ENCODE results near the gene RGS19.
"Not testable (repeated sequence)": the region's sequence is repeated elsewhere in the genome, so short reads cannot be mapped to it uniquely, and the experiment has no call there.

RGS19 gene

DNA sequence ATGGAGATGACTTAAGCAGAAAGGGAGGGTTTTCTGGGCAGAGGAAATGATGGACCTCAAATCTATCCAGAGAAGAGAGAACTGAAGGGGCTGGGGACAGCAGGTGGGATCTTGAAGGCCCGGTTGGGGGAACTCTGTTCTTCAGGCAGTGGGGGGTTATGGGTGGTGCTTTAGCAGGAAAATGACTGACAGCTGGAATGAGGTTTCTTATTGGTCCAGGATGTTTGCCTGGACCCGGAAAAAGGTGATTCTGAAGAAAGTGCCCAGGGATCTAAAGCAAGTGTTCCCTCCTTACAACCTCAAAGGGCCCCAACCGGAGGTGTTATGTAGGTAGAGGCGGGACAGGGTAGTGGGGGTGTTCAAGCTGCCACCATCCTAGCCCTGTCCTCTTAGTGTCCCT, 16.1 kb upstream of the RGS19 start:
- no peak for DNase-seq (ENCODE audit: low spot score)

DNA sequence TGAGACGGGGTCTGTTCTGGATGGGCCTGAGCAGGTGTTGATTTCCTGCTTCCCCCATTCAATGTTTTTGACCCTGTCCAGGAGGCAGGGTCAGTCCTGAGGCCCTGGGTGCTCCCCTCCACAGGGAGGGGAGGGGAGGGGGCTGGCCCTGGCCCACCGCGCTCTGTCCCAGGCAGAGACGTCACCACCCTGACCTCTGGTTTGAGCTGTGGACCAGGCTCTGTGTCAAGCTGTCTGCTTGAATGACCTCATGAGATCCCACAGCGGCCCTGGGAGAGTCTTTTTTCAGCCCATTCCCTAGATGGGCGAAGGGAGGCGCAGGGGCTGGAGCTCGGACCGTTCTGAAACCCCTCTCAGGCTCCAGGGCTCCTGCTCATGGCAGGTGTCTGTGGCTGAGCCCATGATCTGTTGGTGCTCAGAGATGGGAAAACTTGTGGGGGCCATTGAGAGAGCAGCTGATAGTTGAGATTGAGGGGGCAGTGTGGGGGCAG, 13.7 kb upstream of the RGS19 start:
- no peak for DNase-seq (ENCODE audit: low spot score)

DNA sequence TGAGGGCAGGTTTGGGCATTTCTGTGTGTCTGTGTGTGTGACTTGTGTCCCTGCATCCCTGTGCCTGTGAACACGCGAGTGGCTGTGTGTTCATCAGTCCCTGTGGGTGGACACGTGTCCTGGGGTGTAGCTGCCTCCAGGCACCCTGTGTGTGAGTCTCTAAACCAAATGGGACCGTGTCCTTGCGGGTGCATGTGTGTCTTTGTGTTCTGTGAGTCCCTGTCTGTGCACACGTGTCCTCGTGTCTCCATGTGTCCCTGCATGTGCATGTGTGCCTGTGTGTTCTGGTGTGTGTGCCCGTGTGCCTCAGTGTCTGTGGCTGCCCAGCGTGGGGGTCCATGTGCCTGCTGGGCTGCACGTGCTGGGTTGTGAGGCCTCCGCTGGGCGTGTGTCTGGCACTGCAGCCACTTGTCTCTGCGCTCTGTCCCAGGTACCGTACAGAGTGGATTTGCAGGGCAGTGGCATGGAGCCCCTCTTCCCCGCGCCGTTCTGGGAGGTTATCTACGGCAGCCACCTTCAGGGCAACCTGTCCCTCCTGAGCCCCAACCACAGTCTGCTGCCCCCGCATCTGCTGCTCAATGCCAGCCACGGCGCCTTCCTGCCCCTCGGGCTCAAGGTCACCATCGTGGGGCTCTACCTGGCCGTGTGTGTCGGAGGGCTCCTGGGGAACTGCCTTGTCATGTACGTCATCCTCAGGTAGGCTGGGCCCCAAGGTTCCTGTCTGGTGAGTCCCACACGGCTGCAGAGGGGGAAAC, 13.1 kb upstream of the RGS19 start:
- DNase-seq (ENCODE audit: low spot score), result no peak

DNA sequence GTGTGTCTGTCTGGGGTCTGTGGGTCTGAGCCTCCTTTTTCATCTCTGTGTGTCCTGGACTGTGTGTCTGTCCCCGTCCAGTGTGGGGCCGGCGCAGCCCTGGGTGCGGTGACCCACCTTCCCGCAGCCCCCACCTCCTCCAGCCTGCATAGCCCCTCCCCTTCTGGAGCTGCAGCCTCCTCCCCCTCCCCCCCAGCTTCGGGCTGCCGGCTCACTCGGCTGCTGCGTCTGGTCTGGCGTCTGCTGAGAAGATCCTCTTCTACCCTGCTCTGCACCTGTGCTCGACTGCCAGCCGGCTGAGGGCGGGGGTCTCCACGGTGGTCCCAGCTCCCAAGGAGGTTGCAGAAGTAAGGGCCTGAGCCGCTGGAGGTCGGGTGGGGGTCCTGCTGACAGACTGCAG, 12.5 kb upstream of the RGS19 start:
- DNase-seq (ENCODE audit: low spot score), result no peak

DNA sequence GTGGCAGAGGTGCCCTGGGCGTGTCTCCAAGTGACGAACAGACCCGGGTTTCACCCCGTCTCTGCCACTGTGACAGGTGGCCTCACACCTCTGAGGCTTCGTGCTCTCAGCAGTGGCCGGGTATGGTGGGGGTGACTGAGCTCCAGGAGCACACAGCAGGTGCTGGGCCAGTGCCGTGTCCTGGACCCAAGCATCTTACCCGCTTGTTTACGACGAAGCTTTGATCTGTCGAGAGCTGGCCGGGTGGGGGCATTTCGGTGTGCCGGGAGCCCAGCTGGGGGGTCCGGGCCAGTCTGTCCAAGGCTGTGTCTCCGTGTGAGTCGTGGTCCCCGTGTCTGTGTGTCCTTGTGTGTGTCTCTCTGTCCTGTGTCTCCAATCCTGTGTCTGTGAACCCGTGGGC, 12.0 kb upstream of the RGS19 start:
- no peak for DNase-seq (ENCODE audit: low spot score)

DNA sequence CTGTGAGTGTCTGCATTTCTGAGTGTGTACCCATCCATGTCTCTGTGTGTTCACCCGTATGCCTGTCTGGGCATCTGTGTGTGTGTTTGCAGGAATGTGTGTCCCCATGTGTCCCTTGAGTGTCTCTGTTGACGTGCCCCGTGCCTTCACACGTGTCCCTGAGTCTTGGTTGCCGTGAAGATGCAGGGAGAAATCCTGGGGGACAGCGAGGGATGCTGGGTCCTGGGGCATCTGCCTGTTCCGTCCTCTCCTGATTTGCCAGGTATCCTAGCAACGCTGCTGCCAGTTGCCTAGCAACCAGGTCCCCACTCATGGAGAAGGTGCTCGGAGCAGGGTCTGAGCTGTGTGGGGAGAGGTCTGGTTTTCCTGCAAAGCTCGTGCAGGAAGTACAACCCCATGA, 10.8 kb upstream of the RGS19 start:
- no peak for DNase-seq (ENCODE audit: low spot score)

DNA sequence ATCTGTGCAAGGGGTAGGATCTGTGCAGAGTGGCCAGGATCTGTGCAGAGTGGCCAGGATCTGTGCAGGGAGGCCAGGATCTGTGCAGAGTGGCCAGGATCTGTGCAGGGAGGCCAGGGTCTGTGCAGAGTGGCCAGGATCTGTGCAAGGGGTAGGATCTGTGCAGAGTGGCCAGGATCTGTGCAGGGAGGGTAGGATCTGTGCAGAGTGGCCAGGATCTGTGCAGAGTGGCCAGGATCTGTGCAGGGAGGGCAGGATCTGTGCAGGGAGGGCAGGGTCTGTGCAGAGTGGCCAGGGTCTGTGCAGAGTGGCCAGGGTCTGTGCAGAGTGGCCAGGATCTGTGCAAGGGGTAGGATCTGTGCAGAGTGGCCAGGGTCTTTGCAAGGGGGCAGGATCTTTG, 9.3 kb upstream of the RGS19 start:
- not testable (repeated sequence) for DNase-seq (ENCODE audit: low spot score)

DNA sequence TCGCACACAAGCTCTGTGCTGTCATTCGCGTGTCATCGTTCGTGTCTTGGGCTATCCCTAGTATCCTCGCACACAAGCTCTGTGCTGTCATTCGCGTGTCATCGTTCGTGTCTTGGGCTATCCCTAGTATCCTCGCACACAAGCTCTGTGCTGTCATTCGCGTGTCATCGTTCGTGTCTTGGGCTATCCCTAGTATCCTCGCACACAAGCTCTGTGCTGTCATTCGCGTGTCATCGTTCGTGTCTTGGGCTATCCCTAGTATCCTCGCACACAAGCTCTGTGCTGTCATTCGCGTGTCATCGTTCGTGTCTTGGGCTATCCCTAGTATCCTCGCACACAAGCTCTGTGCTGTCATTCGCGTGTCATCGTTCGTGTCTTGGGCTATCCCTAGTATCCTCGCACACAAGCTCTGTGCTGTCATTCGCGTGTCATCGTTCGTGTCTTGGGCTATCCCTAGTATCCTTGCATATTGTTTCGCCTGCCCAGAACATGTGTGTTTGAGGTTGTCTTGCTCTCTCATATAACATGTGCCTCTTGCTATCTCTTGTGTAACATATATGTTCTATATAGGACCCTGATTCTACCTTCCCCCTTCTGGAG, 8.0 kb upstream of the RGS19 start:
- DNase-seq (ENCODE audit: low spot score), result not testable (repeated sequence)

DNA sequence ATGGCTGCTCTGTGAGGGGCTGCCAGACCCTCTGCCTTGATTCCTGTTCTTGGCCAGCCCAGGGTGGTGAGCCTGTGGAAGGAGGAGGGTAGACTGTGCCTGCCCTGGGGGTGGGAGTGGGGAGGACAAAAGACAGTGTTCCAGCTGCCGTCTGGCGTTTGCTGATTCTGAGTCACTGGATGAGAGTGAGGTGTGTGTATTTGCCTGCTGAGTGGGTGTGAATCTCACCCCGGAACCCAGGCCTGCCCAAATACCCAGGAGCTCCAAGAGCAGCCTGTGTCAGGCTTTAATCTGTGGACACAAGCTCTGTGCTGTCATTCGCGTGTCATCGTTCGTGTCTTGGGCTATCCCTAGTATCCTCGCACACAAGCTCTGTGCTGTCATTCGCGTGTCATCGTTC, 7.5 kb upstream of the RGS19 start:
- DNase-seq (ENCODE audit: low spot score), result no peak

DNA sequence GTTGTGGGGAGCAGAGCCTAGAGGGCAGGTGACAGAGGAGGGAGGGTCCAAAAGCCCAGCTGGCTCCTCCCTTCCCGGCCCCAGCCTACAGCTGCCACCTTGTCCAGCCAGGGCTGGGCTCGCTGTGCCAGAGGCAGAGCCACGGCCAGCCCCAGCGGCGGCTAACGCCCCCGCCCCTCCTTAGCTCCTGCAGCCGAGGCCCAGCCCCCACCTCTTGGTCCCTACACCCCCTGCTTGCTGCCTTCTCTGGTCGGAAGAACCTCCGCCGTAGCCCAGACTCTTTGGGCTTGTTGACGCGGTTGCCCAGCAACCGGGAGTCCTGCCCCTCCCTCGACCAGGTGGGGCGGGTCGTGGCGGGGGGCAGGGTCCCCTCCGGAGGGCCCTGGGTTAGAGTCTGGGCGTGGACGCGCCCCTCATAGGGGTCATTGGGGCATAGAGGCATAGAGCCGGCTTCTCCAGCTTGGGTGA, 5.4 kb upstream of the RGS19 start:
- DNase-seq (ENCODE audit: low spot score), result no peak

DNA sequence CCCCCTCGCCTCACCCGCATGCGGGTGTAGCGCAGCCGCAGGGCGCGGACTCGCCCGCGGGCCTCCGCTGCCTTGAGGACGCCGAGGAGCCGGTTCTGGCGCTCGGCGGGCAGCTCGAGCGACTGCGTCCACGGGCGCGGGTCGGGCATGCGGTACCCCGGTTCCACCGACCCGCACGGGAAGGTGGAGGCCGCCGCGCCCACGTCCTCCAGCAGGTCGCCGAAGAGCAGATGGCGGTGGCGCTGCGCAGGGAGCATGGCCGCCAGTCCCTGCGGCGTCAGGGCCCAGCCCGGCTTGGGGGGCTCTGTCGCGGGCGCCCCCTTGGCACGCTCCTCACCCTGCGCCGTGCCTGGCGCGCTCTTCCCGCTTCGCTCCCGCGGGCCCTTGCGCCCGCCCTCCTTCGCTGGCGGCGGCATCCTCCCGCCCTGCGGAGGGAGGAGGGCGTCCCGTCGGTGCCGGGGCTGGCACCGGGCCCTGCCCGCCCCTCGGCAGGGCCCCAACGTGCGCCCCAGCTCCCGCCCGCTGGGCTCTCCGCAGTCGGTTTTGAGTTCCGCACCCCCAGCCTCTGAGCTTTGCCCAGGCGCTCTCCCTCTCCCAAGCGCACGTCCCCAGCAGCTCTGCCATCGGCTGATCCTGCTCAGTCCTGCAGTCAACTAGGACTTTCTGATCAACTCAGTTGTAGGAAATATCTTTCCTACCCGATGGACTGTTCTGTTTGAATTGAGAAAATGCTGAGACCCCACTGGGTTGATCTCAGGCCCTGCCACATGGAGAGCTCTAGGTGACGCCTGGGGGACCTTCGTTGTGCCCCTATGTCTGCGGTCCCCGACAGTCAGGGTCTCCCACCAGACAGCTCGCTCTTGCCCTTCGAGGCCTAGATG, 4.7 kb upstream of the RGS19 start, which contains the start of gene LKAAEAR1:
LKAAEAR1 (minus strand) TSS at position 595 of the 881 bp plus-strand sequence; CDS start at position 416, 179 bp downstream.
- no peak for DNase-seq (ENCODE audit: low spot score)

DNA sequence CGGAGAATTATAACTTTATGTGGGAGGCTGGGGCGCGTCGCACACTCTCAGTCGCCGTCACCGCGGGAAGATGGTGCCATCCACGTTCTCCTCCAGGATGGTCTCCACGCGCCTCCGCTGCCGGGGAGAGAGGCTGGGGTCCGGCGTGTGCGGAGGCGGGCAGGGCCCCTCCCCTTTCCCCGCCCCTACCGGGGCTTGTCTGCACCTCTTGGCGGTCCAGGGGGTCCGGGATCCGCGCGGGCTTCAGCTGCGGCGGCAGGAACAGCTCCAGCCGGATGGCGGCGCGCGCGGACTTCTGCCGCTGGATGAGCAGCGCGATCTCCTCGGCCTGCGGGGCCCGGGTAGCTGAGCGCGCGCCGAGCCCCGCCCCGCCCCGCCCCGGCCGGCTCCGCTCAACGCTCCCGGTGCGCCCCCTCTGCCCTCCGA, 4.1 kb upstream of the RGS19 start:
- DNase-seq (ENCODE audit: low spot score), result peak; percentile 88

DNA sequence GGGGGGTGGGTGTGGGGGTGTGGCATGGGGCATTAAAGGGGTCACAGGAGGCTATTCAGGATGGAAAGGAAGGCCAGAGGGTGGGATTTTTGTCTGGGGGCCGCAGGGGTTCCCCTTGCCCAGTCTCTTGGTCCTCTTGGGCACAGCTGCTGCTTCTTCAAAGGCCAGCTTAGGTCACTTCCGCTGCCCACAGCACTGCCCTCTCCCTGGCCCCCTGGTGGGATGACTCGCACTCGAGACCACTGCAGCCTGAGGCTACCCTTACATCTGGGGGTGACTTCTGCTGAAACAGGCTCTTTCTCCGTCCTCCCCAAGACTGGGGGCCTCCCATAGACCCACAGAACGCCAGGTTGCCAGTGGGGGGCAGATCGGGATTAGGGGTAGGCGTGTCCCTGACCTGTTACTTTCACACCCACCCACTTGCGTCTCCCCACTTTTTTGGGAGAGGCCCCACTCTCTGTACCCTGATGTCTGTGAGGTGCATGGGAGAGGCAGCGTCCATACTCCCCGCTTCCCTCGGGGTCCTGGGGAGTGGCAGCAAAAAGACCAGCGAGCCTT, 3.6 kb upstream of the RGS19 start:
- no peak for DNase-seq (ENCODE audit: low spot score)

DNA sequence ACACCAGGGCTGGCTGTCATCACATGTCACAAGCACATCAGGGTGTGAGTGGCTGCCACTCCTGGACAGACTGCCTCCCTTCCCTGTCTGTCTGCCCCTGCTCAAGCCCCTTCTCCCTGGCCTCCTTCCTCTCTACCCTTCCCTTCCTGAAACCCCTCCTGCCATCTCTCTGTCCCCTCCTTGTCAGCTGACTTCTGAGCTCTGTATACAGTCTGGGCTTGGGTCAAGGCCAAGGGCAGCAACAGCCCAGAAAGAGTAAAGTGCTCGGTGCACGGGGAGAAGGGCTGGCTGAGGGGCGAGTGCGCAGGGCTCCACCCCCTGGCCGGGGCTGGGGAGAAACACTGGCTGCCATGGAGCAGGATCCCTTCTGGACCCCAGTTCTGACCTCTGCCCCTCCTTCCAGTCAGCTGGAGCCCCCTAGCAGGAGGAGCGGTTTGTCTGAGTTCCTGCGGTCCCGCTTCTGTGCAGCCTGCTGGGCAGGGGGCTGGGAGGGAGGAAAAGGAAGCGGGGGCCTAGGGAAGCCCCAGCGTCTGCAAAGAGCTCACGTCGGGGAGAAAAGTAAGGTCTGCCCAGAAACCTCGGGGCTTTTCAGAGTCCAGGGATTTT, 2.9 kb upstream of the RGS19 start:
- no peak for DNase-seq (ENCODE audit: low spot score)

DNA sequence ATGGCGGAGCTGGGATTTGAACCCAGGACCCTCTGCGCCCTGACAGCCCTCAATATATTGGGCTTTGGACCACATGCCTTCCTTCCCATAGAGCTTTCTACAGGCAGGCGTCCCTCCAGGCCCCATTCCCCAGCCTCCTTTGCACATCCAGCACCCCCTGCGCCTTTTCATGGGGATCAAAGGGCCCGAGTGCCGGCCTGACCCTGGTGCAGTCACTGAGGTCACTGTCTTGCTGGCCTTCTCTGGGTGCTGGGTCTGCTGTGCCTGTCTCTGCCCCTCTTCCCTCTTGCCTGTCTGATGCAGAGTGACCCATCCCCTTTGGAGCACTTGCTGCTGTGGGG, 2.3 kb upstream of the RGS19 start:
- no peak for DNase-seq (ENCODE audit: low spot score)

DNA sequence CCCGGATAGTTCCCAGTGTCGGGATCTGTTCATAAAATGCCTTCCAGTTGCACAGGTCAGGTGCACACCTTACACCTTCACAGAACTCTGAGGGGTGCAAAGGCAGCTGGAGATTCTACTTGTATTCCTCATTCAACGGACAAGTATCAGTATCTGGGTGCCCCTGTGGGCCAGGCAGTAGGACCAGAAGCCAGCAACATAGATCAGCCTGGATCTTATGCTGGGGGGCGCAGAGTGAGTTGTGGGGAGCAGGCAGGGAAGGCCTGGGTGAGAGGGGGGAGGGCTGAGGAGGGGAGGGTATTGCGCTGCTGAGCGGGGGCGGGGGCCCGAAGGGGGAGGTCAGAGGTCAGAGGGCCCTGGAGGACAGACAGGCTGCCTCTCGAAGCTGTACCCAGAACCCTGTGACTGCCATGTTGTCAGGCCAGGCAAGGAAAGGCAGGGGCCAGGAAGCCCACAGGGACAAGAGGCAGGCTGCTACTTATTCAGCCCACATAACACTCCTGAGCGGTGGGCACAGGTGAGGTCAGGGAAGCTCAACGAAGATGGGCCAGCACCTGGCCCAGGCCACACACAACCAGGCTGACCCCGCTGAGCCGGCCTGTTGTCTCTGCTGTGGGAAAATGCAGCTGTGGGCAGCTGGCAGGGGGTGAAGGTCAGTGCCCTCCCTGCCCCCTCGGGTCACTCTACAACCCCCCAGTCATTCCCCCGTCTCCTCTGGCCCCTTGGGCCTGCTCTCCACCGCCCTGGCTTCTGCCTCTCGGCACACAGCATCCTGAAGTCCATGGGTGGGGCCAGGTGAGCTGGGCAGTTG, 1.7 kb upstream of the RGS19 start:
- DNase-seq (ENCODE audit: low spot score), result no peak

DNA sequence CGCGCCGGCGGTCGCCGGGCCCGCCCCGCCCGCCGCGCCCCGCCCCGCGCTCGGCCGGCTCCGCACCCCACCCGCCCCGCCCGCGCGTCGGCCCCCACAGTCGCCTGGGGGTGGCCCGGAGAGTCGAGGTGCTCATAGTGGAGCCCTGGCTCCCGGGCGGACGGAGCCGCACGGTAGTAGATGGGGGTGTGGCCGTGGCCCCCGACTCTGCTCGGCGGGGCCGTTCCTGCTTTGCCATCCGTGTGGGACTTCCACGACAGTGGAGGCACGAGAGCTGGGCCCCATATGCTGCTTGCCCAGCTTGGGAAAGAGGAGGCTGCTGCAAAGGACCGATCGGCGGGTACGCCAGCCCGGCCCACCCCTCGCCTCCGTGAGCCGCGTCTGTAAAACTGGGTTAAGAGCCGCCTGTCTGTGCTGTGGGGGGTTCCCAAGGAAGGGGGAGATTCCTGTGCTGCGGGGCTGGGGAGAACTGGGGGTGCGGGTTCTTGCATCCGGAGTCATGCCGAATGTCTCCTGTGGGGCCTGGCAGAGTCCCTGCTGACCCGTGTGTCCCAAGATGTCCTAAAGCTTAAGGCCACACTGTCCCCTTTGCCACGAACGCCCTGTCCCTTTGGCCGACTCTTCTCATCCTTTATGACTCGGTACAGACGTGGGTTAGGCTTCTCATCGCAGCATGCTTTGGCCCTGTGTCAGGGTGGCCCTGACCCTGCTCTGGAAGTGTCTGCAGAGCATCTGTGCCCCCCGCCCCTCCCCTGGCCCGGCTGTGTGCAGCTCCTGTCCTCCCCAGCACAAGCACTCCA, 895 bp upstream of the RGS19 start, which contains the start of gene OPRL1:
OPRL1 (plus strand) TSS at position 70 of the 800 bp plus-strand sequence. CDS start 12,639 bp downstream, outside the sequence.
- no peak for DNase-seq (ENCODE audit: low spot score)

DNA sequence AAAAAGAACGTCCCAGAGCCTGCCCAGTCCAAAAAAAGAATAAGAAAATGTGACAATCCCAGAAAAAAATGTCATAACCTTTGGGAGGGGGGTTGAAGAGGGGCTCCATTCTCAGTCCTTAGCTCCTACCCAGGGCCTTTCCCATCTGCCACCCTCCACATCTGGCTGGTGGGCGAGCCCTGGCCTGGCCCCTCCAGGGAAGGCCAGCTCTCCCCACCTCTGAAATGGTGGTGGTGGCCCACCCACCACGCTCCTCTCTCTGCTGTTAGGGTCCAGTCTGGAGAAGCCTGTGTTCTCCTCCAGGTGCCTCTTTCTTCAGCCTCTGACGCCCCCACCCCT, 415 bp downstream of the RGS19 start:
- DNase-seq (ENCODE audit: low spot score), result no peak

DNA sequence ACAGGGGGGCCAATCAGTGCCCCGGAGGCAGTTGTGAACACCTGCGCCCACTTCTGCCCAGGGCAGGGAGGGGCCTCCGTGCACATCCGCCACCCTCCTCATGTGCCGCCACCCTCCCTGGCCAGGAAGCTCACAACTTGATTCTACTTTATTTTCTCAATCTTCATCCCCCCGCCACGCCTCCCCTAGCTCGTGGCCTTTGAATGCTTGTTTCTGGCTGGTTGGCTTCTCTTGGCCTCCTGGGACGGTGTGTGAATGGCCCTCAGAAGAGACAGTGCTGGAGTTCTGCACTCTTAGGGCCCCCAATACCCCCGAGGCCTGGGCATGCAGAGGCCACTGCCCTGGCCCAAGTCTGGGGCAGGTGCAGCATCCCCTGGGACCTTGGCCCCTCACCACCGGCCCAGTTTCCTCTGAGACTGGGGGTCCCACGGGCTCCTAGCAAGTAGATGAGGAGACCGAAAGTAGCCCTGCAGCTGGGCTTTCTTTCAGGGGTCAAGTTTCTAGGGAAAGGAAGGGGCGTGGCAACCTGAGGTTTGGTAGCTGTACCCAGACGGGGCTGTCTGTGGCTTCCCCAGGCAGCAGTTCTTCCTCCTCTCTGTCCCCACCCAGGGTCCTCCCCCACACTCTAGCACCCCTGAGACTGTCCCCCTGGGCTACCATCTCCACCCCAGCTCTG, 1.3 kb downstream of the RGS19 start:
- no peak for DNase-seq (ENCODE audit: low spot score)

DNA sequence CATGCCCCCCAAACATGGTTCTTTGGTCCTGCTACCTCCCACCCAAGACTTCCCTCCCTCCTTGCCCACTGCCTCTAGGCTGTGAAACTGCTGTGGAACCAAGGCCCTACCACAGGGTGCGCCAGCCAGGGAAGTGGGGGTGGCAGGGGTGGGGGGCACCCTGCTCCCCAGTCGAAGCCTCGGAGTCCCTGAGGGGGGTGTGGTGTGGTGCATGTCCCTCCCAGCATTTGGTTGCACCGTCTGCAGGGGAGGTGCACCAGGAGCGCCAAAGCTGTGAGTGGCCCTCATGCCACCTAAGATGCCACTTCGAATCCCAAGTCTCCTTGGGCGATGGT, 1.8 kb downstream of the RGS19 start:
- DNase-seq (ENCODE audit: low spot score), result no peak
